Ovary (tissue), 3 donors: ENCODE results near the gene PGM3.

Experiments
- CTCF ChIP-seq, 3 donors: fragments of 450-650 bp in 2 of 3; fragments of 200-600 bp in 1 of 3; IDR thresholded peaks; one replicate each; pipeline versions ENCODE4 v1.5.1 to v1.8.0; 2016 to 2022; ENCODE audit warnings: antibody characterized with exemption in 3 of 3, mild to moderate bottlenecking in 1 of 3
- EP300 ChIP-seq: sonication (generic); formaldehyde crosslinking; IDR thresholded peaks from one replicate; pipeline ENCODE4 v1.6.1; 2017; ENCODE audit warnings: antibody characterized with exemption
- POLR2A ChIP-seq: fragments of 450-650 bp; IDR thresholded peaks from one replicate; pipeline ENCODE4 v1.6.1; 2017; ENCODE audit warnings: antibody characterized with exemption, mild to moderate bottlenecking, moderate library complexity
- donor health status: DM: no; HTN: no; CAD: no.

- no peak for TF ChIP-seq CTCF (IDR thresholded peaks at IDR 0.05)
- TF ChIP-seq EP300, result no peak
- TF ChIP-seq POLR2A, result no peak
Observed at GRCh38 chr6:83198486-83199172, 5.6 kb upstream of the PGM3 start.
